DMS 273 (cell line): ENCODE results near the gene SLC25A21.
"Not testable (repeated sequence)": the region's sequence is repeated elsewhere in the genome, so short reads cannot be mapped to it uniquely, and the experiment has no call there.

Experiments used
- DNase-seq: peaks from one replicate; lab custom pipeline; 2025; ENCODE audit not compliant: unreplicated experiment; lab: John Stamatoyannopoulos, UW

Gene SLC25A21

DNA sequence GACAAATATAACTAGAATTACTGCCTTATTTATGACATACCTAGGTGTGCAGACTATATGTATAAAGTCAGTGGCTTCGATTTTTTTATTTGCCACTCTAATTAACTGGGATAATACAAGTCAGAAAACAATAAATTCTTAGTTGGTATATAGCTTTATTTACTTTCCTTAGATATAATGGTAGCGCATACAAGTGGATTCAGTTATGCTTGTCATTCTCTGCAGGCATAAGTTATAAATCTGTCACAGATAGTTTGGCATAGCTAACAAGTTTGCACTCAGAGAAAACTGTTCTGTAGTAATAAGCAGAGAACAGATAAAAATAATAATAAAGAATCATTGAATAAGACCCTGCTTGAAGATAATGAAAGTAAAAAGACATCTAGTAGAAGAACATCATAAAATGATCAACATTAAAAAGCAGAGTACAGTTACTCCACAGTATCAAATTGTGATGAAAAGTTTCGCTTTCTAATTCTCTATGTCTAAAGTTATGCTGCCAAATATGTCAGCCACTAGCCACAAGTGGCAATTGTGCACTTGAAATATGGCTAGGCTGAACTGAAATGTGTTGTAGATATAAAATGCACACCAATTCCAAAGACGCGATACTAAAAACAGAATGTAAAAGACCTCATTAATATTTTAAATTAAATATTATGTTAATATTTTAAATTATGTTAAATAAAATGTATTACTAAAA, 224.1 kb downstream of the SLC25A21 start:
- no peak for DNase-seq

DNA sequence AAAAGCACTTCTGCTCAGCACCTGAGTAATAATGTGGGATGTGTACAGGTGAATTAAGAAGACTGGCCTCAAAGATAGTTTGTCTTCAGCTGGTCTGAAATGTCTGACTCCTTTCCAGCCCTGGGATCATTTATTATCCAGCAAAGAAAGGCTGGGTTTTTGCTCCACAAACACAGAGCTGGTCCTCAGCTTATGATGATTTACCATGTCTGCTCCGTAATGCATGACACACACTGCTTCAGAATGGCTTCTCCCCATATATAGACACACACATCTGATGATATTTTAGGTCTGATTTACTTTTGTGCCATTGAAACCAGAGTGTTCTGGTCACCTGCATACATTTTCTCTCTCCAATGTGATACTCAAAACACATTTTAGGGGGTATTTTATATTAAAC, 225.0 kb downstream of the SLC25A21 start:
- DNase-seq: no peak

DNA sequence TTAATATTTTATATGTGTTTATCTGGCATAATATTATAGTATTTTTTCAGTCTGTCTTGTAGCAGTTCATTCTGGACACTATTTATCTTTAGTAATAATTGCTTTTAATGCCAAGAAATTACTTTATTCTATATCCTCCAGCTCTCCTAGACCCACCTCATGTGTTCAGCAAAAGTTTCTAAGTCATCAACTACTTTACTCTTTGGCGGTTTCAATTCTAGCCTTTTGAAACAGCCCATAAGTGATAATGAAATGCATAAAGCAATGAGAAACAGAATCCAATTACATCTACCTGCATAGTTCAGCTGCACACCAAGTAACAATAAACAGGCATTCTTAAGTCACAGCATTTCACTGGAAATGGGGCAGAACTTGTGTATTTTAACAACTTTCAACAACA, 225.5 kb downstream of the SLC25A21 start:
- DNase-seq: no peak

DNA sequence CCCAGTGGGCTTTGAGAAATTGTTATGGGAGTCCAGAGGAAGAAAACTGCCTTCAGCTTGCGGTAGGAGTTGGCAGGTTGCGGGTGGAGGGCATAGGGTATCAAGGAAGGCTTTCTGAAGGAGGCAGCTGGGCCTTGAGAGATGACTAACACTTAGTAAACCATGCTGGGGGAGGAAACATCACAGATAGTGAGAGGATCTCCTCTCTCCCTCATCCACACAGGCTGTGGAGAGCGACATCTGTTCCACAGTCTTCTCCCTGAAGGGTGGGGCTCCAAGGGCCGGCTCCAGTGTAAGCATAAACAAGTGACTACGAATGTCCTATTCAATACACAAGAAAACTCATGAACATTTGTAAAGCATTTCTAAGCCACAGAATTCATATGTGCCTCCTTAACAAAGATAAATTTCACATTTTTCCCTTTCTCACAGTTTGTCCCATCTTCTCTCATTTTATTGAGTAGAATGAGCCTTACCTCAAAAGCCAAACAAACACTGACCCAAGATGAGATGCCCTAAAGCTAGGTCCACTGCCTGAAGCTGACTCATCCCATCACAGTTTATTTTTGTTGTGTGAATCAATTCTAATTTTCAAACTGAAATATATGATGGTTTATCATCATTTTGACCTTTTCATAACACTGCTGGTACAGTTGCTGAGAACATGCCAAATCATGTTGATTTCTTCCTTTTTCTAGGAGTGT, 227.9 kb downstream of the SLC25A21 start:
- DNase-seq: no peak

DNA sequence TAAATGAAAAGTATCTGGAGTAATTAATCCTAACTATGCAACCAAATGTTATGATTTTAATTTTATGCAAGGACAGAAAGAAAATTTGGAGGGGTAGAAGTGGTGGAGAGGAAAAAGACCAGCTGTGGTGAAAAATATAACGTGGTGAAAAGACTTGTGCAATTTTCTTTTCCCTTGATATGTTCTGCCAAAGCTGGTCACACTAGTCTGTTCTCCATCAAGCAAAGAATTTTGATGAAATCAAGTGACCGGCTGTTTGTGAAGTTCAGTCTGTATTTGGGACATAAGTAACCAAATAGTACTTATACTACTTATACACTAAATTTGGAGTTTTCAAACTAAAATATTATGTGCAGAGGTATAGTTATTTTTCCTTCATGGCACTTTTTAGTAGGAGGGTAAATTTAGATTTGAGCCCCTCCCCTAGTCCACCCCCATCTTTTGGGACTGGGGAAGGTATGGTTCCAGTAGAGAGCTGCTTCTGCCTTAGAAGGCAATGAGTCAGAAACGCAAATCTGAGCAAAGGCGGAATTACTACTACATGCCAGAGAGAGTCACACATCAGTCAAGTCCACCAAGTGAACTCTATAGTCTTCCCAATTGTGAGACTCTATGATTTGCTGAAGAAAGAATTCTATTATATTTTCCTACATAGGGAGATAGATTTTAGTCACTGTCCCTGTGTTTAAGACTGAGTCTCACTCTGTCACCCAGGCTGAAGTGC, 229.7 kb downstream of the SLC25A21 start:
- no peak for DNase-seq

DNA sequence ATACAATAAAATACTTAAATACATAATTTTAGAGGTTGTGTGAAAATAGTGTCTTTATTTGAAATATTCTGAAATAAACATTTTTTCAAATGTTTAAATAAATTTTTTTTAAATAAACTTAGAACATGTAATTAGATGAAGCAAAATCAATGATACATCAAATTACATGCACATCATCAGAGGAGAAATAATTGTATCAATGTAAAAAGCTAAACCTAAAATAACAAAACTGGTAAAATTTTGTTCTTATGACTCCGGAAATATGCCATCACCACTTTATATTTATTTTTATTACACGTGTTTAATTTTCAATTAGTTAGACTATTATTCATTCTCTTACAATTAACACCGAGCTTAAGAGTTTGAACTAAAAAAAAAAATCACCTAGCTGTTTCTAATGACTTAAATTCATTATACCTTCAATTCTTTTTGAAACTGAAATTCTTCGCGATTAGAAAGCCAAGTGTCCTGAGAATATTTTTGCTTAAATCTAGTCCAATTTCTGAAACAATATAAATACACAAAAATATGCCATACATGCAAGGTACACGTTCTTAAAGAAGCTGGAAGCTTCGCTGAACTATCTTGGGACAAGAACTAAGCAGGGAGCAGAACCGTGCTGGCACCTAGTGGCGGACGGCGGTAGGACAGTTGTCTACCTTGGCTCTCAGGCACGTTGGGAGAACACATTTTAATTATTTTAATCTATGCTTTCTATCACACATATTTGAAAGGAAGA, 230.5 kb downstream of the SLC25A21 start:
- peak; percentile 83 for DNase-seq

DNA sequence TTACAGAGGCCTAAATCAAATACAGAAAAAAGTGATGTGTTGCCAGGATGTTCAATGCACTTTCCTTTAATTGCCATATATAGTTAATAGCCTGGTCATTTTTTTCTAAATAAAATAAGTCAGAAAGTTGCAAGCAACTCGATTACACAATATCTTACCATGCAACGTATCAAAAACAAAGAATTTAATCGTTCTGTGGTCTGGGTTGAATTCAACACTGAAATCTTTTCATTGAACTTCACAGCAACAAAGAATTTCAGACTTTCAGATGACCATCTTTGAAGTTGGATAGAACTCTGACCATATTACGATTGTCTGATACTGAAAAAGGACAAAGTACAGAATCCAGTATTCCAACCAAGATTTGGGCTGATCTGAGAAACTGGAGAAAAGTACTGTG, 231.9 kb downstream of the SLC25A21 start:
- DNase-seq: no peak

DNA sequence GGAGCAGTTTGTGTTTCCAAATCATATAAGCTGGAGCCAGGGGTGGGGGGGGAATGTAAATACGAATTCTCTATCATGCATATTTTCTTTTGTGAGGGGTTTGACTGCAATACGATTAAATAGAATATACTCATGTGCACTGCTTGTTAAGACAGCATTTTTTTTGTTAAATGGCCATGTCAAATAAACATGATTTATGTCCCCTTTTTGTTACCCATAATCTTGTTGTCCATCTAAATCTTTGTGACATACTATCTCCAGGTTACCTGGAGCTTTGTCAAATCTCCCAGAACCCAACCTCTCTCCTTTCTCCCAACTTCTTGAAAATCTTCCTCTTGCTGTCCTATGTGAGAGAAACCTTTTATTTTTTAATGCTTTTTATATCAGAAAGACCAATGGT, 233.1 kb downstream of the SLC25A21 start:
- no peak for DNase-seq

DNA sequence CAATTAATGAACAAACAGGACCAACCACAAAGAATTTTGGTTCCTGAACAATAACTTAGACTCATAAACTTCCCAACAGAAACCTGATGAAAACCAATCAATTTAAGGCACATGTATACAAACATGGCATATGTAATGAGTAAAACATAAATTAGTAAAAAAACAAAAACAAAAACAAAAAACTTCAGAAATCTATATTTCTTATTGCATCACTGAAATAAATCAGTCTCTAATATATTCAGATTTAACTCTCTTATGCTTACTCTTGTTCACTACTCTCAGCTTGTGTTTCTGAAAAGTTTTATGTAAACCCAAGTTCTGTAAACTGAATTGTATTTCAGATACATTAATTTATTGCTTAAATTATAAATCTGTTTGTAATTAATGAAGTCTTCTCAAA, 233.7 kb downstream of the SLC25A21 start:
- no peak for DNase-seq

DNA sequence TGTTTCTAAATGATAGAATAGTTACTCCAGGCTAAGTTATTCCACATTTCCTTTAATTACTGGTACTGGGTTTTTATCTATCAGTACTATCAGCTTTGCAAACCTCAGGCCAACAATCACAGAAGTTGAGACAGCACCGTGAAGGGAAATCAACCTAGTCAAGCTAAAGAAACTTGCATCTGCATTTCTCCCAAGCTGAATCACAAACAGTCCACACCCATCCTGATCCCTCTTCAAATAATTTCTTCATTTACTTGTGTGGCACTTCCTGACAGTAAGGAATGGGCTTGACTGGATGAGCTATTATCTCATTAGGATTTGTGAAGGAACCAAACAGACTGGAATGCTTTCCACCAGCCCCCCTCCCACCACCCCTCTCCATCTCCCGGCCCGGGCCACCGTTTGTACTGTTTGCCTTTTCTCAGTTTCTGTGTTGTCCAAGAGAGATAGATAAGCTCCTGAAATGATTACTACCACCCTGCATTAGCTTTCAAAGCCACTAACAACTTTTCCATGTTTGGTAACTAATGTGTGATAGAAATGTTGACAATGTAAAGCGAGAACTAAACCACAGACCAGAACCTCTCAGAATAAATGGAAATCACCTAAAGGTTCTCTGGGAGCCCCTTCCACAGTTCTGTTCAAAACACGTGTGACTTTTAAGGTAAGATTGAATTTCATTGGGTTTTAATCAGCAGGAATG, 236.3 kb downstream of the SLC25A21 start:
- DNase-seq: no peak

DNA sequence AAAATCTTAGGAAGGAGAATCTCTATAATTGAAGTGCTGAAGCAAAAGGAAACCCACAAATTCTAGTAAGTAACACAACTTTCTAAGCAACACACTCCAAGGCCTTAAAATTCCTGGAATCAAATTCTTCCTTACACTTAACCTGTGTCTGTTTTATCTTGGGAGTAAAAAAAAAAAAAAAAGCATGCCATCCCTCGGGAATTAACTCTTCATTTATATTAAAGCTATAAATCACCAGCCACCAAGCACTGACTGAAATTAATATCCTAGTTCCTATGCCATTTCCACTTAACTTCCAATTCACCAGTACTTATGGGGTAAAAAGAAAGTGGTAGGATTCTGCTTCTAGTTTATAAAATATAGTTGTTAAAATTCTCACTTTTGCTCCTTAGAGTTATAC, 238.1 kb downstream of the SLC25A21 start:
- DNase-seq: no peak

DNA sequence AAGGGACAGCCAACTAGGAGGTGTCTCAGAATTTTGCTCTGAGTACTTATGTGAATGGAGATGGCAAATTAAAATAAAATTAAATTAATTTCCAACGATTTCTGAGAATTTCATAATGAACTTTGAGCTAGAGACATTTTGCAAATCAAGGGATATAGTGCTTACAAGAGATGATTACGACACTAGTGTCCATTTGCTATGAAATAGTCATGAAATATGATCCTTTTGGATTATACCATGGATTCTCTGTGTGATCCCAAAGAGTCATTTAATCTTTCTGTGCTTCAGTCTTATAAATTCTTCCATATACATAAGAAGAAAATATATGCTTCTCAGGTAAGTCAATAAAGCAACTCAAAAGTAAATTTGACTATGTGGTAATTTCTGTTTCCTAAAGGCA, 240.6 kb downstream of the SLC25A21 start:
- no peak for DNase-seq

DNA sequence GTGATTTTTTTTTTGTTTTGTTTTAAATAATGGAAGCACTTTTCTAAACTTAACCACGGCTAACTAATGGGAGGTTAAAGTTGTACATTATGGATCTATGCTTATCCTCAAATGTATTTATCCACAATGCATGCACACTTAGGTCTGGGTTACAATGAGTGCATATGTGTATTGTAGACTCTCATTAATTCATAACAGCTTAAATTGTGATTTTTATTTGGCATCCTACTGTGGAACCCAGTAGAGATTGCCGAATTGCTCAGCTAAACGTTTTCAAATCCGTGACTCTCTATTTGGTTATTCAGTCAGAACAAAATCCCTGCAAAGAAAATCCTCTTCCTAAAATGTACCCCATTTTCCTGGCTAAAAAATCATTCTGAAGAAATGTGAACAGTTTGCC, 244.0 kb downstream of the SLC25A21 start:
- DNase-seq: no peak

DNA sequence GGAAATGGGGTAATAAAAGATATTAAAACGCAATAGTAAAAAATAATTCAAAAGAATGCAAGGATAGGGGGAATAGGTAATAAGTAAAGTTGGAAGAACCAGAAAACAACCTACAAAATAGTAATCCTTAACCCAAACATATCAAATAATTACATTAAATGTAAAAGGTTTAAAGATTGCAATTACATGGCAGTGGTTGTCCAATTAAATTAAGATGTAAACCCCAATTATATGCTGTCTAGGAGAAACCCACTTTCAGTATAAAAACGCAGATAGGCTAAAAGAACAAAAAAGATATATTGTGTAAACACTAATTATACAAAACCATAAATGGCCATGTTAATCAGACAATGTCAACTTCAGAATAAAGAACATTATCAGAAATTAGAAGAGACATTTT, 247.3 kb downstream of the SLC25A21 start:
- DNase-seq: no peak

DNA sequence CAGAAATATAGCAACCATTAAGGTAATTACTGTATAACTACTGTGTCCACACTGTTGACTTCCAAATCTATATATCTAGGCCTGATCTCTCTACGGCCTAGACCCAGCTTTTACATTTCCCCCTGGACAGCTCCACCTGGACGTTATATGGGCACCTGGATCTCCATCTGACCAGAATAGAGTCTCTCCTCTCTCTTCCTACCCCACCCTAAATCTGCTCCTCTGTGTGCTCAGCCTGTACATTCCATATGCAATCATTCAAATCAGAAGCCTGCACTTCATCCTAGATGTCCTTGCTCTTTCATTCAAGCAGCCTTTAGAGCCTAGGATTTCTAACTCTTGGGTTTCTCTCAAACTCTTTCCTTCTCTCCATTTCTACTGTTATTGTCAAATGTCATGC, 255.7 kb downstream of the SLC25A21 start:
- DNase-seq: no peak

DNA sequence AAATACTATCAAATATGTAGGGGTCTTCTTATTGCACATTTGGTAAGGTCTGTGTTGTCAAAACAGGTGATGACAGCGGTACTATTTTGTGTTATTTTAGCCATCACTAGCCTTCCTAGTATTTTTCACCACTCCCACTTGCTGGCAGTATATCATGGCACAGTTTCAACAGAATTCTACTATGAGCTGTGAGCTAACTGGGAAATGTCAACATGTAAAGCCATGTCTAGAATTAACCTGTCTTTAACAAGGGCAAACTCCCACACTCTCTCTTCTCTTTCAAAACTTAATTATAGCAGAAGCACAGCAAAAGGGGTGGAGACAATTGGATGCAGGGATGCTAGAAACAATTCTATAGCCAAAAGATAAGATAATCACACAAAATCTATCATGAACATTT, 257.3 kb downstream of the SLC25A21 start:
- DNase-seq: no peak

DNA sequence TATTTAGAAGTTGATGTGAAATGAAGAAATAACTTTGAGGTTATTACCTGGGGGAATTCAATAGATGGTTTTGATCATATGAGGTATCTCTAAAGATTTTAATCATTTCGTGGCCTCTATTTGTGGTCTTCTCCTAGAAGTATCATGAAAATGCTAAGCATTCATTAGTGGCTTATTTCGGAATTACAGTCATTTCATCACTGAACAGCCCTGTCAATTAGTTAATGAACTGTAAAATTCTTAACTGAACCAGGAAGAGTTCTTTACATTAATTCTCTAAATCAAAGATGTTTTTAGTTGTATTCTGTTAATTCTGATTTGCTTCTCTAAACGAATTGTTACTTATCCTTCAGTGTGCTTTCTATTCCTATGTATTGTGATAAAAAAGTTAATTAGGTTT, 261.8 kb downstream of the SLC25A21 start:
- DNase-seq: no peak

DNA sequence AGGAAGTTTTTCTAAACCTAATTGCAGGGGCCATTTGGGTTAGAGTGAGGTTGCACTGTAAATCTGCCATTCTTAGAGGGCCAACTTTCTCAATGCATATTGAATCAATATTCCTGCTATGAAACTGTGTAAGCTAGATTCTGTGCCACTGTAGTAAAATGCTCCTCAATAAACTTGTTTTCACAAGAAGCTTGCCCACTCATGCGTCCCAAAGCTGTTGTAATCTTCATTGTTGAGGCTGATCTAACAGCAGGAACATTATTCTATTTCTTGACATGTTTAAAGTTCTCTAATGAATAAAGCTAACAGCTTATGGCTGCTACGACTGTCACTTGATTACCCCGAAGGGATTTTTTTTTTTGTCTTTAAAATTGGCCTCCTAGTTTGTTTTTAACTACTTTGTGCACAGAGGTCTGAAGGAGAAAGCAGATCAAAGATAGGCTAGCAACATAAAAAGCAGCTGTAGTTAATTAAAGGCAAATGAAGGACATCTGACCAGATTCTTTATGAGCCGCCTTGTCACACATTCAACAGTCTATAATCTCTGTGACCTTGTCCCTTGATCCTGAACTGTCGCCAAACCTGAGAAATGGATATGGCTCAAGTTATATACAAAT, 267.0 kb downstream of the SLC25A21 start:
- no peak for DNase-seq

DNA sequence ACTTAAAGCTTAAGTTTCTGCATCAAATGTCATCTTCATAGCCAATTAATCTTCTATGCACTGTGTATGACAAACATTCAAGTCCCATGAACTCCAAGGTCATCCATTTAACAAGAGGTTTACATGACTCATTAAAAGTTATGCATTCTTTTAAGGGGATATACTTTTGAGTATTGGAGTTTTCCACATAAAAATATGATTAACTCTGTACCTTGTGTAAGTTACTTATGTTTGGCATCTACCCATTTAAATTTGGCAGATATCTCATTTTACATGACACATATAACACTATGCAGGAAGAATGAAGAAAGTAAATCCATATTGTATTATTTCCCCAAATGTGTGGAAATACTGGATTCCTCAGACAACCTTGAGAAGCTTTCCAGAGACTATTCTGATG, 270.5 kb downstream of the SLC25A21 start:
- DNase-seq: no peak

DNA sequence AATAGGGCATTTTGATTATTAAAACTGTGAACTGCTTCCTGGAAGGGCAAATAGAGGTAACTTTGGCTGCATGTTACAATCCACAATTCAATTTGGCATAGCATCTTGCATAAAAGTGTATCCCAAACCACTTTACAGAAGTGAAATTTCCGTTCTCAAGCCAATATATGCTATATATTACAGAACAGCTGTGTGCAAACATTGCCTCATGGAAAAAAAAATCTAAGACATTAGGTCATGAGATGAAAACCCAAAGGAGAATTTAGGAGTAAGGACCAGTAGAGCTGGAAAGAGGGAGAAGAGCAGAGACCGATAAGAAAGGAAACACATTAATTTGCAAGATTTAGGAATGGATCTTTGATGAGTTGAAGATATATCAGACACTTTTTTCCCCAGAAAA, 271.6 kb downstream of the SLC25A21 start:
- no peak for DNase-seq

DNA sequence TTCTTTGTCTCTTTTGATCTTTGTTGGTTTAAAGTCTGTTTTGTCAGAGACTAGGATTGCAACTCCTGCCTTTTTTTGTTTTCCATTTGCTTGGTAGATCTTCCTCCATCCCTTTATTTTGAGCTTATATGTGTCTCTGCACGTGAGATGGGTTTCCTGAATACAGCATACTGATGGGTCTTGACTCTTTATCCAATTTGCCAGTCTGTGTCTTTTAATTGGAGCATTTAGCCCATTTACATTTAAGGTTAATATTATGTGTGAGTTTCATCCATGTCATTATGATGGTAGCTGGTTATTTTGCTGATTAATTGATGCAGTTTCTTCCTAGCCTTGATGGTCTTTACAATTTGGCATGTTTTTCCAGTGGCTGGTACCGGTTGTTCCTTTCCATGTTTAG, 276.1 kb downstream of the SLC25A21 start:
- not testable (repeated sequence) for DNase-seq
